ENCODE data around the gene BIRC7. TPM values are rescaled to one million over a fixed set of nuclear protein-coding genes. Genes with fewer than 3 reads are reported as not detected.

The BIRC7 gene
- total RNA-seq, 4 donors from 2014 or later: 29.4 to 53.1 (median 42.2) TPM

DNA sequence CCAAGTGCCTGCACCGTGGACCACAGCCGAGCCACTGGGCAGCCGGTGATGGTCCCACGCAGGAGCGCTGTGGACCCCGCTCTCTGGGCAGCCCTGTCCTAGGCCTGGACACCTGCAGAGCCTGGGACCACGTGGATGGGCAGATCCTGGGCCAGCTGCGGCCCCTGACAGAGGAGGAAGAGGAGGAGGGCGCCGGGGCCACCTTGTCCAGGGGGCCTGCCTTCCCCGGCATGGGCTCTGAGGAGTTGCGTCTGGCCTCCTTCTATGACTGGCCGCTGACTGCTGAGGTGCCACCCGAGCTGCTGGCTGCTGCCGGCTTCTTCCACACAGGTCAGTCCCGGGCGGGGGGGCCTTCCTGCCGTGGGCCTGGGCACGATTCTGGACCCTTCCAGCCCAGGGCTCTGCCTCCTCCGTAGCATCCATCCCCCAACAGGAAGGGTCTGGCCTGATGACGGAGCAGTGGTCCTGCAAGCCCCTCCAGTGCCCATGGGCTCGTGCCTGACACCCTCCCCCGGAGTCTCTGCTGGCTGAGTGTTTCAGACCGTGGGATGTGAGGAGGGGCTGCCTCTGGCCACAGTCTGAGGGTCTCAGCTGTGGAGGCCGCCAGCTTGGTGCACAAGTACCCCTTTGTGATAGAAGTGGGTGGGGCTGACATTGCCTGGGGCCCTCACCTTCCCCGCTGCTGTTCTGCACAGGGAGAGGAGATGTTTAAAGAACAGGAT, 572 bp downstream of the BIRC7 start:
- 55 to 61% methylated on average over 6 to 18 of the region's 26 CpGs for WGBS, 2 donors
- TF ChIP-seq EP300 (IDR thresholded peaks at IDR 0.05): no peak
- TF ChIP-seq POLR2A (IDR thresholded peaks at IDR 0.05): no peak

DNA sequence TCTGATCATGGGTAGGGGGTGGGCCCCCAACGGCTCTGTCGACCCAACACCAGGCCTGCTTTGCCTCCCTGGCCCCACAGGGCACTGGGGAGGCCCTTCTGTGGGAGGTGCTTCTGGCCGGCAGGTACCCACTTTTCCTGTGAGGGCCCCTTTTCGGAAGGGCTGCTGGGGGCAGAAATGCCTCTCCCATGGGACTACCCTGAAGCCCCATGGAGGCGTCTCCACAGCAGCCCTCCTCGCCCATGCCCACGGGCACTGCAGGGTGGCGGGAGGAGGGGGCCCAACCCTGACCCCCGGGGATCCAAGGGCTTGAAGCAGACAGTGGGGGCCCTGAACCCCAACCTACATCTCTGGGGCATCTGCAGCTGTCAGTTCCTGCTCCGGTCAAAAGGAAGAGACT, 2.3 kb downstream of the BIRC7 start:
- Histone ChIP-seq H3K36me3 (no peaks in the 10 kb centered on the region), H3K27ac (peak overlapping the region in 2 of 4 donors; percentile 48 to 85), H3K4me3 (peak overlapping the region in 1 of 4 donors; percentile 39), H3K9me3 (no peaks in the 10 kb centered on the region), H3K4me1 (peaks cover 0 to 13% (median 0%) of the 10 kb centered on the region in 4 donors), H3K27me3 (no peaks in the 10 kb centered on the region)
- TF ChIP-seq, protein P1, sequence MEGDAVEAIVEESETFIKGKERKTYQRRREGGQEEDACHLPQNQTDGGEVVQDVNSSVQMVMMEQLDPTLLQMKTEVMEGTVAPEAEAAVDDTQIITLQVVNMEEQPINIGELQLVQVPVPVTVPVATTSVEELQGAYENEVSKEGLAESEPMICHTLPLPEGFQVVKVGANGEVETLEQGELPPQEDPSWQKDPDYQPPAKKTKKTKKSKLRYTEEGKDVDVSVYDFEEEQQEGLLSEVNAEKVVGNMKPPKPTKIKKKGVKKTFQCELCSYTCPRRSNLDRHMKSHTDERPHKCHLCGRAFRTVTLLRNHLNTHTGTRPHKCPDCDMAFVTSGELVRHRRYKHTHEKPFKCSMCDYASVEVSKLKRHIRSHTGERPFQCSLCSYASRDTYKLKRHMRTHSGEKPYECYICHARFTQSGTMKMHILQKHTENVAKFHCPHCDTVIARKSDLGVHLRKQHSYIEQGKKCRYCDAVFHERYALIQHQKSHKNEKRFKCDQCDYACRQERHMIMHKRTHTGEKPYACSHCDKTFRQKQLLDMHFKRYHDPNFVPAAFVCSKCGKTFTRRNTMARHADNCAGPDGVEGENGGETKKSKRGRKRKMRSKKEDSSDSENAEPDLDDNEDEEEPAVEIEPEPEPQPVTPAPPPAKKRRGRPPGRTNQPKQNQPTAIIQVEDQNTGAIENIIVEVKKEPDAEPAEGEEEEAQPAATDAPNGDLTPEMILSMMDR (IDR thresholded peaks at IDR 0.05): no peak
- TF ChIP-seq POLR2A (IDR thresholded peaks at IDR 0.05): no peak
- no peak for TF ChIP-seq EP300 (IDR thresholded peaks at IDR 0.05)
- WGBS, 2 donors: 67 to 80% methylated on average over 3 to 8 of the region's 10 CpGs
- no peak for DNase-seq (ENCODE audit: low spot score in 2 of 2)

More for the DNA sequence above, 572 bp downstream of the BIRC7 start:
- DNase-seq (ENCODE audit: low spot score in 2 of 2): no peak
- peaks cover 0 to under 1% of the 10 kb centered on the region in 2 donors for H3K27me3 ChIP-seq
- no peaks in the 10 kb centered on the region for H3K9me3 ChIP-seq
- H3K36me3 ChIP-seq: no peaks in the 10 kb centered on the region
- peak overlapping the region in 2 of 4 donors; percentile 3 to 39 for H3K4me3 ChIP-seq
- peak overlapping the region; percentile 64 to 85 (median 77) for H3K27ac ChIP-seq
- peaks cover 0 to 13% (median 0%) of the 10 kb centered on the region in 4 donors for H3K4me1 ChIP-seq

GRCh38 chr20:63238514-63239125, 2.9 kb downstream of the BIRC7 start:
- H3K27me3 ChIP-seq: no peaks in the 10 kb centered on the region
- TF ChIP-seq EP300 (IDR thresholded peaks at IDR 0.05) (peak in 1 of 2 donors; percentile 5), POLR2A (IDR thresholded peaks at IDR 0.05) (peak in 1 of 2 donors; percentile 17)
- TF ChIP-seq, protein P1 (IDR thresholded peaks at IDR 0.05): no peak
- H3K36me3 ChIP-seq: no peaks in the 10 kb centered on the region
- peaks cover 0 to 13% (median 0%) of the 10 kb centered on the region in 4 donors for H3K4me1 ChIP-seq
- H3K4me3 ChIP-seq: no peak overlapping the region
- 34 to 38% methylated on average over 9 to 14 of the region's 16 CpGs for WGBS, 2 donors
- H3K9me3 ChIP-seq: no peaks in the 10 kb centered on the region
- peak overlapping the region in 2 of 4 donors; percentile 48 to 85 for H3K27ac ChIP-seq
- DNase-seq (ENCODE audit: low spot score in 2 of 2): no peak

GRCh38 chr20:63239431-63239830, 3.7 kb downstream of the BIRC7 start:
- Histone ChIP-seq H3K36me3 (no peaks in the 10 kb centered on the region), H3K4me1 (peaks cover 0 to 13% (median 0%) of the 10 kb centered on the region in 4 donors), H3K4me3 (no peak overlapping the region), H3K27me3 (no peaks in the 10 kb centered on the region), H3K9me3 (no peaks in the 10 kb centered on the region), H3K27ac (peak overlapping the region in 1 of 4 donors; percentile 85)
- WGBS, 2 donors: 74 to 81% methylated on average over 16 to 21 of the region's 30 CpGs
- no peak for DNase-seq (ENCODE audit: low spot score in 2 of 2)
- TF ChIP-seq, protein P1 (IDR thresholded peaks at IDR 0.05): no peak
- TF ChIP-seq EP300 (IDR thresholded peaks at IDR 0.05) (no peak), POLR2A (IDR thresholded peaks at IDR 0.05) (no peak)

DNA sequence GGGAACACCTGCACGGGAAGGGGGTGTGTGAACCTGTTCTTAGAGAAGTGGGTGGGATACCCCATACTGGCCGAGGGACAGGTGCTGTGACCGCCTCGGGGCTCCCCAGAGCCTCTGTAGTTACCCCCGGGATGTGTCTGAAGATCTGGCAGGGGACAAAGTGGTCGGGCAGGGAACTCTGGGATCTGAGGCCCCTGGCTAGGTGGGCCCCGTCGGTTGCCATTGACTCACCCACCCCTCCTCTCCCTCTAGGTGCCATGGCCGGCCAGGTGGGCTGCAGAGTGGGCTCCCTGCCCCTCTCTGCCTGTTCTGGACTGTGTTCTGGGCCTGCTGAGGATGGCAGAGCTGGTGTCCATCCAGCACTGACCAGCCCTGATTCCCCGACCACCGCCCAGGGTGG, 4.3 kb downstream of the BIRC7 start:
- H3K4me3 ChIP-seq: no peak overlapping the region
- TF ChIP-seq, protein P1 (IDR thresholded peaks at IDR 0.05): no peak
- TF ChIP-seq POLR2A (IDR thresholded peaks at IDR 0.05): no peak
- no peak for TF ChIP-seq EP300 (IDR thresholded peaks at IDR 0.05)
- H3K27ac ChIP-seq: no peak overlapping the region
- no peaks in the 10 kb centered on the region for H3K36me3 ChIP-seq
- 72% methylated on average over 8 to 10 of the region's 11 CpGs for WGBS, 2 donors
- no peaks in the 10 kb centered on the region for H3K27me3 ChIP-seq
- H3K9me3 ChIP-seq: no peaks in the 10 kb centered on the region
- H3K4me1 ChIP-seq: peaks cover 0 to 13% (median 0%) of the 10 kb centered on the region in 4 donors
- DNase-seq (ENCODE audit: low spot score in 2 of 2): no peak

Data from tibial nerve (tissue), 4 donors.